GM18505 (cell line): Measurements from ENCODE around the gene NLRP12.
A peak's percentile ranks its signal among the peaks of the same experiment; 100 is the strongest.
"Not testable (repeated sequence)": the region's sequence is repeated elsewhere in the genome, so short reads cannot be mapped to it uniquely, and the experiment has no call there.

Source experiments
- ATAC-seq: cut with Tn5 transposase; IDR thresholded peaks from one replicate; pipeline ENCODE4 v1.9.1; 2021; ENCODE audit not compliant: unreplicated experiment
- POLR2A ChIP-seq: IDR thresholded peaks from 4 replicates; pipeline ENCODE4 v1.6.1; 2011; ENCODE audit warnings: borderline replicate concordance; ENCODE audit not compliant: insufficient read depth, insufficient read length; ENCODE audit errors: extremely low read depth

The NLRP12 gene

GRCh38 chr19:53824134-53824611, at the start of gene NLRP12:
Gene NLRP12, minus strand, starts transcription at chr19:53824314. Its CDS starts 140 bp downstream, at chr19:53824174.
- no peak for TF ChIP-seq POLR2A
- ATAC-seq = no peak

- no peak for TF ChIP-seq POLR2A
- ATAC-seq = no peak
These were observed 48.6 kb upstream of the NLRP12 start for GRCh38 chr19:53872762-53873161.

- ATAC-seq = no peak
- TF ChIP-seq POLR2A = no peak
These were observed 47.3 kb upstream of the NLRP12 start for GRCh38 chr19:53871454-53871853.

DNA sequence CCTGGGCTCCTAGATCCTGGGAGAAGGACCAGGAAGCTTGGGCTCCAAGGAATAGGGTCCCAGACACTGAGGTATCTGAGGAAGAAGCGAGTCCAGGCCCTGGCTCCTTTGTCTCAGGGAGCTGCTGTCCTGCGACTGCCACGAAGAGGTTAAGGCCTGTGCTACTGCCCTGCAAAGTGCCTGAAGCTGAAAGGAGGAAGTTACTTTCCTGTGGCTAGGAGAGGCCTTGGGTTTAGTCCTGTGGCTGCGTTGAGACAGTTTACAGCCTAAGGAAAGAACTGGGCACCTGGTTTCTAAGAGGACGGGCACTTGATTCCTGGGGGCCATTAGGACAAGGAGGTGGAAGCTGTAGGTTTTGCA, 46.4 kb upstream of the NLRP12 start:
- ATAC-seq = no peak
- TF ChIP-seq POLR2A = no peak

DNA sequence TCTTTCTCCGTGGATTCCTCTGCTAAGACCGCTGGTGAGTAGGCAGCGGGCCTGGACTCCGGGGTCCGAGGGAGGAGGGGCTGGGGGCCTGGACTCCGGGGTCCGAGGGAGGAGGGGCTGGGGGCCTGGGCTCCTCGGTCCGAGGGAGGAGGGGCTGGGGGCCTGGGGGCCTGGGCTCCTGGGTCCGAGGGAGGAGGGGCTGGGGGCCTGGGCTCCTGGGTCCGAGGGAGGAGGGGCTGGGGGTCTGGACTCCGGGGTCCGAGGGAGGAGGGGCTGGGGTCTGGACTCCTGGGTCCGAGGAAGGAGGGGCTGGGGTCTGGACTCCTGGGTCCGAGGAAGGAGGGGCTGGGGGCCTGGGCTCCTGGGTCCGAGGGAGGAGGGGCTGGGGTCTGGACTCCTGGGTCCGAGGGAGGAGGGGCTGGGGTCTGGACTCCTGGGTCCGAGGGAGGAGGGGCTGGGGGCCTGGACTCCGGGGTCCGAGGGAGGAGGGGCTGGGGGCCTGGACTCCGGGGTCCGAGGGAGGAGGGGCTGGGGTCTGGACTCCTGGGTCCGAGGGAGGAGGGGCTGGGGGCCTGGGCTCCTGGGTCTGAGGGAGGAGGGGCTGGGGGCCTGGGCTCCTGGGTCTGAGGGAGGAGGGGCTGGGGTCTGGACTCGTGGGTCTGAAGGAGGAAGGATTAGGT, 45.8 kb upstream of the NLRP12 start:
- not testable (repeated sequence) for ATAC-seq

- TF ChIP-seq POLR2A = peak; percentile 49
These were observed 45.0 kb upstream of the NLRP12 start for GRCh38 chr19:53868892-53869804.

DNA sequence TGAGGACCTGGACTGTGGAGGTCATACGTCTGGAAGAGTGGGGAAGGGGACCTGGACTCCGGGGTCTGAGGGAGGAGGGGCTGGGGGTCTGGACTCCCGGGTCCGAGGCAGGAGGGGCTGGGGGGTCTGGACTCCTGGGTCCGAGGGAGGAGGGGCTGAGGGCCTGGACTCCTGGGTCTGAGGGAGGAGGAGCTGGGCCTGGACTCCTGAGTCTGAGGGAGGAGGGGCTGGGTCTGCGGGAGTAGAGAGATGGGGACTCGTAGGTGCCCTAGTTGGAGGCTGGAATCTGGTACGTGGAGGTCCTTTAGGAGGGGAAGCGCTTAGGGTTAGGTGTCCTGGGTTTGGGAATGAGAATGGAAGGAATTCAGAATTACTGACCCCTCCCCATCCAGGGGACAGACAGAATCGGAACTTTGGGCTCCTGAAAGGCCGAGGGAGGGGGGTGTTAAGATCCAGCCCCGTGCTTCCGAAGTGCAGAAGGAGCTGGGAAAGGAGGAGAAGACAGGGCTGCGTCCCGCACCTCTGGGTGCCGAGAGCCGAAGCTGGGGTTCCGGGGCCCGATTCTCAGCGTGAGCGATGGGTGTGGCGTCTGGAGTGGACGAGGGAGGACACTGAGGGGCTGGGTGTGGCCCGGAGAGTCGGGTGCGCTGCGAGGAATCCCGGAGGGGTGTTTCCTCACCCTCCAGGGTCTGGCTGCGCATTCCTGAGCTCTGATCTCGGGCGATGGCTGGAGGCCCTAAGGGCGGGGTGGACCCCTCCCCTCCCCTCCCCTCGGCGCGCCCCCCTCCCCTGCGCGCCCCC, 44.2 kb upstream of the NLRP12 start:
- no peak for ATAC-seq
- TF ChIP-seq POLR2A = no peak

More at GRCh38 chr19:53868892-53869804, 45.0 kb upstream of the NLRP12 start:
- peak; percentile 40 for ATAC-seq

GRCh38 chr19:53867225-53868090, 43.3 kb upstream of the NLRP12 start, which contains the start of gene MYADM:
Gene MYADM, plus strand, starts transcription at chr19:53867883. Its CDS starts 5,647 bp downstream, at chr19:53873530.
- peak; percentile 58 for ATAC-seq
- TF ChIP-seq POLR2A = peak; percentile 71

GRCh38 chr19:53866865-53867224, 42.7 kb upstream of the NLRP12 start:
- TF ChIP-seq POLR2A = no peak
- no peak for ATAC-seq

- TF ChIP-seq POLR2A = peak; percentile 52
- no peak for ATAC-seq
These were observed 42.1 kb upstream of the NLRP12 start for GRCh38 chr19:53865918-53866864.

DNA sequence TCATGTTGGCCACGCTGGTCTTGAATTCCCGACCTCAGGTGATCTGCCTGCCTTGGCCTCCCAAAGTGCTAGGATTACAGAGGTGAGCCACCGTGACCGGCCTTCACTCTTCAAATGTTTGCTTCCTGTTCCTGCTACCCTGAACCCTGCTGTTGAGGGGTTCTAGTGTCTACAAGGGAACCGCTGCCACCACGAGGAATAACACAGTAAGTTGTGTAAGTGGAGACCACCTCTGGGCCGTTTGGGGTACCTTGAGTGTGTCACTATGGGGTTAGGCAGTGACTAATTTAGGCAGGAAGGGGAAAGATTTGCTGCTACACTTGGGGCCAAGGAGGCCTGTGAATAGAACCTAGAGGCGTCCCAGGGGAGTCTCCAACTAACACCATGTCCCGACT, 41.4 kb upstream of the NLRP12 start:
- ATAC-seq = no peak

More for the DNA sequence above, 41.4 kb upstream of the NLRP12 start:
- no peak for TF ChIP-seq POLR2A
